GM21528 (cell line): ENCODE measurements around the gene CMPK2.

Source experiments
- ATAC-seq: cut with Tn5 transposase; IDR thresholded peaks from one replicate; pipeline ENCODE4 v1.9.1; 2021; ENCODE audit warnings: mild to moderate bottlenecking, moderate library complexity; ENCODE audit not compliant: unreplicated experiment, low FRiP score

Gene CMPK2

DNA sequence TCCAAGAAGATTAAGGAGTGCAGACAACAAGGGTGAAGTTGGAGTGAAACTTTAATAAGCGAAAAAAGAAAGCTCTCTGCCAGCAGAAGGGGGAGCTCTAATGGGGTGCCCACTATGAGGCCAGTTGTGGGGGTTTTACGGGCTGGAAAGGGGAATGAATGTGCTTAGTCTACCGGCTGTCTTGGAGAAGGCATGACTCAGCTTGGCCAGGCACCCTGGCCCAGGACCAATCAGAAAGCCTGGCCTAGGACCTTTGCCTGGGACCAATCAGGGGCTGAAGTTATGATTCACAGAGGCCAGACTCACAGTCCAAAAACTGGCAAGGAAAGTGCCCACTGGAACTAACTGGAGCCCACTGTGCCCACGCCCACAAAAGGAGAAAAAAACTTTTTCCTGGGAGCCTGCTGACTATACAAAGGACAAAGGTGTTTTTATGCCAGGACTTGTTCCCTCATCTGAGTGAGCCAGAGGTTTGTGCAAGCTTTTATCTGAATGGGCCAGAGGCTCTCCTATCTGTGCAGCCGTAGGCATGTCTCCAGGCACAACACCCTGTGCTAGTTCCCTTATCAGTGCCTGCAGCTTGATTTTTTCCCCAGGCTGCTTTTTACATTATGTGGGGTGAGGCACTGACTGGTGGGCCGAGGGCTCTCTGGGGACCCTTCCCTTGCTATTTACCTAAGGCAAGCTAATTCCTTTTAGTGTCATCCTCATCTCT, 18.6 kb downstream of the CMPK2 start:
- ATAC-seq = no peak

DNA sequence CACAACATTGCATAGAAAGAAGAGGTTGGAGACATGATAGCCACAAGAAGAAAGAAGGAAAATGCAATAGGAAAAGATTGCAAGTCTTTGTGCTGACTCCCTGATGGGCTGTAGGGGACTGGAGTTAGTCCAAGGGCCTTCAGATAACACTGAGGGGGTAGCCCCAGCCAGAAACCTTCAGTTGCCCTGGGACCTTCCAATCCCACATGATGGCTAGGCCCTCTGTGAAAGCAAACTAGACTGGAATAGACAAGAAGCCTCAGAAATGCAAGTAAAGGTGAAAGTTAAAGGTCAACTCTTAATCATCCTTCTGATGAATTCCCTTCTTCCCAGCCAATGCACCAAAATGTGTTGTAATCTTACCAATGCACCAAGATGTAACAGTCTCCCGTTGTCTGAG, 19.2 kb downstream of the CMPK2 start:
- no peak for ATAC-seq

DNA sequence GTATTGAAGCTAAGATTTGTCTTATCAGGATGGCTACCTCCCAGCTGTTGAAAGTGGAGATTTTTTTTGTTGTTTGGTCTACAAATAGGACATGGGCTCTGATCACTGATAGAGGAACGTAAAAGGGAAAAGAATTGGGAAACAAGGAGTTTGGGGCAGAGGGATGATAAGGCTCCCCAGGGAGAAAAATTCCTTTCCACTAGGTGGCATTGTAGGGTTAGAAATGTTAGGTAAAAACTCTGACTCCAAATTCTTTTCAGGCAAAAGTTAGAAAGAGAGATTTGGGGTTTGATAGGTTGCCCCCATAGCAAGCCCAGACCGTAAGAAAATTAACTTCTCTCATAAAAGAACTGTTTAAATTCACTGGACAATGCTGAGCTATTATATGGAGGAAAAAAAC, 19.8 kb downstream of the CMPK2 start:
- ATAC-seq = no peak

DNA sequence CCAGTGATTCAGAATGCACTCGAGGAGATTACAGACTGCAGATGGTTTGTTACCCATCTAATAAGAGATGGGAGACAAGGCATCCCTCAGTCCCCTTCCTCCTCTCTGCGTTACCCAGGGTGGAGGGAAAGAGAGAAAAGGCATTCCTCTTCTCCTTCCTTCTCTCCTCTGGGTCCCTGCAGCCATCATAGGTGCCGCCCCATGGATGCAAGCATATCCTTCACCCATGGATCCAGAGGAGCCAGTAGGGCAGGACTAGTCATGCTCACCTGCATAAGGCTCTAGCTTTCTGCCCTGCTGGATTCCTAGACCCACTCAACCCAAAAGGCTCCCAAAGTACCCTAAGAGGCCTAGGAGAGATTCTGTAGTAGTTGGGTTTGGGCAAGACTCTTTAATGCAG, 20.4 kb downstream of the CMPK2 start:
- ATAC-seq = no peak

DNA sequence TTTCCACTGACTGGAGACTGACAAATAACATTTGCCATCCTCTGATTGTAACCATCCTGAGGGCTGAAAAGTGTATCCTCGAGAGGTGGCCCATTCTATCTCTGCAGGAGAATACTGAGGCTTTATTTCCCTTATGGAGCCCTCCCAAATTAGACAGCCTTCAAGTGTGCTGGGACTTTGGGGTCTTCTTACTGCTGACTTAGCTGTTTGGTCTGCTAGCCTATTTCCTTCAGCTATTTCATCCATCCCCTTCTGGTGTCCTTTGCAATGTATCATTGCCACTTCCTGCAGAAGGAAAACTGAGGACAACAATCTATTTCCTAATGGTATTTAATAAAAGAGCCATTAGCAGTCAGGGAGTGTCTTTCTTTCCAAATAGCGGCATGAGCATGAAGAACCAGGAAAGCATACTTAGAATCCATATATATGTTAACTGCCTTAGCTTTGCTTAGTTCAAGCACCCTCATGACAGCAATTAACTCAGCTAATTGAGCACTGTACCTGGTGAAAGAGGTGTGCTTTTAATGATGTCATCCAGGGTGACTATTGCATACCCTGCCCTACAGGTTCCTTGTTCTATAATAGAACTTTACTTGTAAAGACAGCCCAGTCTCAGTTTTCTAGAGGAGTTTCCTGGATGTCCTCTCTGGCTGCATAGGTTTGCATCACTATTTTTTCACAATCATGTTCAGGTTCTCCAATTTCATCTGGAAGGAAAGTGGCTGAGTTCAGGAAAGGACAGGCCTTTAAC, 24.0 kb downstream of the CMPK2 start:
- ATAC-seq = no peak

DNA sequence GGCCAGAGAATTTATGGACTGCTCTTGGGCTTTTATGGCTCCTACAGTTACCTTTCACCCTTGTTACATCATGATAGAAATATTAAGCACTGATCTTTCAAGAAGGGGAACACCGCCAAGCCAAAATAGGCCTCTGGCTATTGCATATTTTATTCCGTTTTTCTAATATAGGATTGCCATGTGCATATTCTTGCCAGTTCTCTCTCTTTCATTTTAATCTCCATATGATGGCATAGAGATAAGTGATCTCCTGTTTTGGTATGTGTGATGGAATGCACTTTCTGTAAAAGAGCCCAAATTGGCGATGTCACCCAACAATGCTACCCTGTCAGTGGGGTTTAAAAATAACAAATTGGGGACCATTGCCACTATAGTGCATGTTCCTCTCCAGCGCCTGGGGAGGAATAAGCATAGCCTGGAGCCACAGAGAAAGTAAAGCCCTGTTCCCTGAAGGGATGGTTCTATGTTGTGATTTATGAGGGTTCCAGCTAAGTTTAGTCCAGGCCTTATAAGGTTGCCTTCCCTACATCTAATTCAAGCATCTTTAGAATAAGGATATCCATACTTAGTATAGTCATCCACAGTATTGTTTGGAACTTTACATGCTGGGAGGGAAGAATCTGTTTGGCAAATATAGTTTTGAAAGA, 26.9 kb downstream of the CMPK2 start:
- no peak for ATAC-seq

DNA sequence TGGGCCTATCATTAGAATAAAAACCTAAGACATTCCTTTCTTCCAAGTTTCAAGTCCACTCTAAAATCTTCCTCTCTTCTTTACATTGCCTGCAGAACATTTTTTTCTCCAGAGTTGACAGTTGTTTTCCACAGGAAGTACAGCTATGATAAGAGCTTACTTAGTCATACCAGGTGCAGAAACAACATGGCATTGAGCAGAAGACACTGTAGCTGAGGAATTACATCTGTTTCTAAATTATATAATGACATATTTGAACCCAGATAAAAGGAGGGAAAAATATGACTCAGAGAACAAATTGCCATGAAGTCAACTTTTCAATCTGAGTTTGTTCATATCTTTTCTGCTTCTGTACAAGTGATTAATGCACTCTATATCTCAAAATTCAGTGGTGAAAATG, 30.2 kb downstream of the CMPK2 start:
- ATAC-seq = no peak

DNA sequence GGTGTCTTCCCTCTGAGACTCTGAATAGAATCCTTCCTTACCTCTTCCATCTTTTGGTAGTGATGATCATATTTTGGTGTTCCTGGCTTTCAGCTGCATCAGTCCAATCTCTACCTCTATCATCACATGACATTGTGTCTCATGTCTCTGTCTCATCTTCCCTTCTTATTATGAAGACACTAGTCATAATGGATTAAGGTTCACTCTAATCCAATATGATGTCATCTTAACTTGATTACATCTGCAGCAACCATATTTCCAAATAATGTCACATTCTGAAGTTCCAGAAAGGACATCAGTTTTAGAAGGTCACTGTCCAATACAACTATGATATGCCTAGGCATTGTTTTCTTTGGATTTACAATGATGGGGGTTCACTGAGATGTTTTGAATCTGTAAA, 31.5 kb downstream of the CMPK2 start:
- no peak for ATAC-seq

DNA sequence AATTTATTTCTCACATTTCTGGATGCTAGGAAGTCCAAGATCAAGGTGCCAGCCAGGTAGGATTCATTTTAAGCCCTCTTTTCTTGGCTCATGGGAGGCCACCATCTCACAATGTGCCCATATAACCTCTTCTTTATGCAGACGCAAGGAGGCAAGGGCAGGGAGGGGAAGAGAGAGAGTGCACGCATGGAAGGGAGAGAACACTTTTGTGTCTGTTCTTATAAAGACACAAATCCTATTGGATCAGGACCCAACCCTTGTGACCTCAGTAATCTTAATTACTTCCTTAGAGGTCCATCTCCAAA, 32.5 kb downstream of the CMPK2 start:
- no peak for ATAC-seq

DNA sequence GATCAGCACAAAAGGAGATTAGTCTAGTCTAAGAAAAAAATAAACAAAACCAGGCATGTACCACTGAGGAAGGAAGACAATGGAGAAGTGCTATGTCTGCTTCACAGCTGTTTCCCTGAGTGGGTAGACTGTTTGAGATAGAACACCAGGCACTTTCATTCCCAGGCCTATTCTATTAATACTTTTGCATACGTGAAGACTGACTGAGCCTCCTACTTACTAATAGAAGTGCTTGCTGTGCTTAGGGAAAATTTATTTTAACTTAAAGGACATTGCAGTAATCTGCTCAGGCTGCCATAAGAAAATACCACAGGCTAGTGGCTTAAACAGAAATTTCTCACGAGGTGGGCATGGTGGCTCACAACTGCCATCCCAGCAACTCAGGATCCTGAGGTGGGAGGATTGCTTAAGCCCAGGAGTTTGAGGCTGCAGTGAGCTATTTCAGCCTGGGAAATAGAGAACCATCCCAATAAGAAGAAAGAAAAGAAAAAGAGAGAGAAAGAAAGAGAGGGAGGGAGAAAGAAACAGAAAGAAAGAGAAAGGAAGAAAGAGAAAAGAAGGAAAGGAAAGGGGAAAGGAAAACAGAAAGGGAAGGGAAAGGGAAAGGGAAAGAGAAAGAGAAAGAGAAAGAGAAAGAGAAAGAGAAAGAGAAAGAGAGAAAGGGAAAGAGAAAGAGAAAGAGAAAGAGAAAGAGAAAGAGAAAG, 33.0 kb downstream of the CMPK2 start:
- no peak for ATAC-seq

DNA sequence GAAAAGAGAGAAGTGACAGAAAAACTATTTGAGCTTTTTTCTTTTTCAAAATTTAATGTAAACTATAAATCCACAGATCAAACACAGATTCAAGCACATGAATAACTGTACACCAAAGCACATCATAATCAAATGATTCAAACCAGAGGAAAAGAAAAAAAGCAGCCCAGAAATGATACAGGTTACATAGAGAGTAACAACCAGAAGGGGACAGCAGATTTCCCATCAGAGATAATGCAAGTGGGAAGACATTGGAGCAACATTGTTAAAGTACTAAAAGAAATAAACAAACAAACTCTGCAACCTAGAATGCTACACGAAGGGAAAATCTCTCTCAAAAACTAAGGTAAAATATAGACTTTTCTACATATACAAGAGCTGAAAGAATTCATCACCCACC, 34.5 kb downstream of the CMPK2 start:
- no peak for ATAC-seq

DNA sequence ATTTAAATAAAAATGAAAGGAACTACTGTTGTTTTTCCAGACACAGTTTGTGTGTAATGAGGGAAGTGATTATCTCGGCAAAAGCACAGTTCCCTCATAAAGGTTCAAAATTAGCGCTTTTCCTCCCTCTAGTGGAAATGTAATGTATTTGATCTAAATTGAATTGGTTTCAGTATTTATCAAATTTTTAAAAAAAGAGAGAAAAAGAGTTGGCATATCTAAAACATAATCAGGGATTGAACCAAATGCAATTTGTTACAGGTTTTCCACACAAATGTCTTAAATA, 37.5 kb downstream of the CMPK2 start:
- no peak for ATAC-seq

DNA sequence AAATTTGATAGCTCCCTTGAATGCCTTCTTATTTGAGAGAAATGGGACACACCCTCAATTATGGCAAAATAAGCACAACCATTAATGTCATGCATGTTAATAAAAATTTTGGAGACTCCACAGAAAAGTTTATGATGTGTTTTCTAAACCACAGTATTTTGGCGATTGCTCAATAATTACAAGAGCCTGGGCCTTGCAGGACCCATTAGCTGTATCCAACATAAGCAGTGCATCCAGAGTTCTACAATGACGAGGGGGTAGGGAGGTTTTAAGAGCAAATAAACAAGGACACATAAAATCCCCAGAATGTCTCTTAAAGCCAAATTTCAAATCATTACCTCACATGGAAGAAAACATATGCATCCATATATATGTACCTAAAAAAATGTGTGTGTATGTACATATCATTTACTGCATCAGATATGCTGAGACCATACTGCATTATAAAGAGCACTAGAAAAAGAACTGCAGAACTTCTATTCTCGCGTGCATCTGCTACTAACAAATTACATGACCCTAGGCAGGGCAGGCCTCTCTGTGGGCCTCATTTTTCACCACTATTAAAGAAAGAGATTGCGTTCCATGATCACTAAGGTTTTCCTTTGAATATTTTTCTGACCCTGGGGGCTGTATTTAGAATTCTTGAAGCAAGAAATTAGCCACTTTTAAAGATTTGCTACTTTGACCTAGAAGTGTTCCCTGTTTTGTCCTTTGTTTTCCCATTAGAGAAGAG, 38.0 kb downstream of the CMPK2 start:
- ATAC-seq = no peak

DNA sequence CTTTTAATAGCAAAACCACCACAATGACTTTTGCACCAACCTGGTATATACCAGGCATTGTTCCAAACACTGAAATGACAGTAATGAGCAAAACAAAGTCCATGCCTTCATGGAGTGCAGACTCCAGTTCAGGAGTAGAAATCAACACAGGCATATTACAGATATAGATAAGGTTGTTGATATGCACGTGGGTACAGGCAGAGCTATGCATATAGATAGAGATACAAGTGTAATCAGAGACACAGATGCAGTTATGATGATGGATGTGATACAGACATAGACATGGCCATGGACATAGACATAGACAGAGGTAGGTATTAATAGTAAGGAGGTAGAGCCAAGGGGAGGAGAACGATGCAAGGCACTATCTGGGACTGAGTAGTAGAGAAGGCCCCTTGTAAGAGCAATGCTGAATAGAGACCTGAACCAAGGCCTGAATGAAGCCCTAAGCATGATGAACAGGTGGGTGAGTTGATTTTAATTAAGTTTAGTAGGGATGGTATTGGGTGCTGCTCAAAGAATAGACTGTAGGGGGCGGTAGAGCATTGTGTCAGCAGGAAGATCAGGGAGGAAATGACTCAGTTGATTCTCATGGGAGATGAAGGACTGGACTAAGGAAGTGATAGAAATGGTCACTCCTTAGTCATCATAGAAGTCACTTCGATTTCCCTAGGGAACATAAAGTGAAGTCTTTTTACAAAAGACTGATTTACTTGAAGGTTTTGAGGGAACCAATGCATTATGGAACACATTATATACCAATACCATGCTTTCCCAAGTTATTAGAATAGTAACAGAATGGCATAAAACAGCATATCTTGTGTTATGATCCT, 39.4 kb downstream of the CMPK2 start:
- ATAC-seq = peak; percentile 97

DNA sequence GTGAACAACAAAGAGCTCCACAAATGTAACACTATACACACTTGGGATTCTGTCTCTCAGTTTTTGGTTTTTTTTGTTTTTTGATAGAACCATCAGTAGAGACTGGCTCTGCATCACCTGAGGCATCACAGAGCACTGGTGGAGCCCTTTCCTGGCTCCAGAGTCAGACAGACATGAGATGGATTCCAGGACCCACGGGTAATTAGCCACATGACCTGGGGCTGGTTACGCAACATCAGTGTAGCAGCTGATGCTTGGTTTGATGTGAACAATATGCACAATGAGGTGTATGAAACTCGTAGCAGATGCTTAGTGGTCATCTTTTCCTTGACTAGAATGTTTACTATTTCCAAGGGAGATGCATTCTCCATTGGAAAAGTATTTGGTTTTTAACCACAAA, 40.7 kb downstream of the CMPK2 start:
- no peak for ATAC-seq

DNA sequence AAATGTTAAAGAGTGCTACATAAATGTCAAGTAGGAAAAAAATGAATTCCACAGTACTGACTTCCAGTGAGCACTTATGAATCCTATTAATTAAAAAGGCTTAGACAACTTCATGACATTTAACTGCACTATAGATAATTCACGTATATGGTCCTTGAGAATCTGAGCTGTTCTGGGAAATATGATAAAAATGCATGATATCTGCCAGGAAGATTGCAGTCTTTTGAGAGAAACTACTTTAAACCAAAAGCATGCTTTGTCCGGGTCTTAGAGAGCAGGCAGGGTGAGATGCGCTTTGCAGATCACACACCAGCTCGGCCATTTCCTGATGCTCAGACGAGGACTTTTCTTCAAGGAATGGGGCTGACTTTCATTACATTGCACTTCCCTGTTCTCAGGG, 42.6 kb downstream of the CMPK2 start:
- no peak for ATAC-seq

DNA sequence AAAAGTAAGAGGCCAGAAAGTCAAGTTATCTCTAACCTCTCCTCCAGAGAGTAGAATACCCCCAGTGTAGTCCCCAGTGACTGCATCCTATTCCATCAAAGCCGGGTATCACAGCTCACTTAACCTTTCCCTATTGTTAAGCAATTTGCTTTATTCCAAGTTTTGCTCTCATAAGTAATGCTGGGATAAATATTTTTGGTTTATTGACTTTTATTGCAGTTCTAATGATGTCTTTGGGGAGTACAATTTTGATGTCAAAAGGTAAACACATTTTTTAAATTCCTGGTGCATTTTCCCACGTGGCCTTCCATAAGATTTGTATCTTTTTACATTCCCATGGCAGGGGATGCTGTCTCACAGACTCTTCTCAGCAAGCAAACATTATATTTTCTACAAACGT, 43.3 kb downstream of the CMPK2 start:
- ATAC-seq = no peak

DNA sequence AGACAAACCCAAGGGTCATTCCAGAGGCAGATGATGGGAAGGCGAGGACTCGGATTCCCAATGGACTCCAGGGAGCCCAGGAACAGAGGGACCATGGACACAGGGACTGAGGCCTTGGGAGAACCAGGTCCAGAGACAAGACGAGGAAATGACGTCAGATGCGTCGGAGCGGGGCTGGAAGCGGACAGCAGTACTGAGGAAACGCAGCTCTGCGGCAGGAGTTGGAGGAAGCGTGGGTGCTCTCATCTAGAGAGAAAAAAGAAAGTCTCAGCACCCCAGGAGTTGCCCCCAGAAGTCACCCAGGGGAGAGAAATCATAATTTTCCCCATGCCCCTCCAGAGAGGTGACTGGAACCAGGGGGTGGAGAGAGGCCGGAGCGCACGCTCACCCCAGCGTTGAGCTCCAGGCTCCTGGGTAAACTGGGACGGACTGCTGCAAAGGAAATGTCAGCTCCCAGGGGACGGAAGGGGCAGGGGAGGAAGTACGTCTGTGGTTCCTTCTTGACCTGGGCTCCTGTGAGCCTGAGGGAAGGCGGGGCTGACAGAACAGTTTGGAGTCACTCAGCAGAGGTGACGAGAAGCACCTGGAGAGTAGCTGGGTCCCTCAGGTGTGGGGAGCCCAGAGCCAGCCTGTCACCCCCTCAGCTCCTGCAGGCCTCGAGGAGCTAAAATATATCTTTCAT, 44.7 kb downstream of the CMPK2 start:
- ATAC-seq = no peak

DNA sequence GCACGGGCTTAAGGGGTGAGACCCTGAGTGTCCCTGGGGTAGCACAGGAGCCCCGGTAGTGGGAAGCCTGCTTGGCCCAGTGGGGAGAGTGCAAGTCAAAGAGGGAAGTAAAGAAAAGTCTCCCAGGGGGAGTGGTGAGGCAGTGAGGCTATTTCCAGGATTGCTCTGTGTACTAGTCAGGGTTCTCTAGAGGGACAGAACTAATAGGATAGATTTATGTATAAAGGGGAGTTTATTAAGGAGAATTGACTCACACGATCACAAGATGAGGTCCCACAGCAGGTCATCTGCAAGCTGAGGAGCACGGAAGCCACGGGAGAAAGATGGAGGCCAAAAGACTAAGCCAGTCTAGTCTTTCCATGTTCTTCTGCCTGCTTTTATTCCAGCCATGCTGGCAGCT, 45.5 kb downstream of the CMPK2 start:
- ATAC-seq = no peak

DNA sequence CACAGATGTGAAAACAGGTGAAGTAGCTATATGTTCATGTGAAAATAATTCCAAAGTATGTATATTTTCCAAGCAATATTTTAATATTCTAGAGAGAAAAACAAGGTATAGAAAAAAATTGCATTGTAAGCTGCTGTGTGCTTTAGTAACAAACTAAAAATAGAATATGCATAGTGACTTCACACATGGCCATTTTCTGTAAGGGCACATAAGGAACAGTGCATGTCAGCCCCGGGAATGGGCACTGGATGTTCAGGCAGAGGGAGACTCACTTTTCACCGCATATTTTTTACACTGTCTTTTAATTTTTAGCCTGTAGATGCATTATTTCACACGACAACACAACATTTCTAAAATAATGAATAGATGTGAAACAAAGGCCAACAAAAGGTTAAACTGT, 46.0 kb downstream of the CMPK2 start:
- ATAC-seq = no peak
